WTC11 (cell line): Measurements from ENCODE around the gene NDUFAF8. TPM values are rescaled to one million over a fixed set of nuclear protein-coding genes. Genes with fewer than 3 reads are reported as not detected.

Source experiments
- ATAC-seq: fragments of 200-7000 bp; cut with Tn5 transposase; 2 replicates; pipeline ENCODE4 v1.10.0; 2021; ENCODE audit warnings: mild to moderate bottlenecking, moderate library complexity
- CTCF ChIA-PET: fragments of 300-600 bp; sonication (Branson Sonifier 250); formaldehyde crosslinking; loops from one replicate; lab custom pipeline; 2021; ENCODE audit warnings: antibody characterized with exemption; lab: Charles Lee
- POLR2A ChIA-PET: fragments of 350-600 bp; sonication (Branson Sonifier 250); formaldehyde crosslinking; loops from one replicate; lab custom pipeline; 2021; ENCODE audit warnings: antibody characterized with exemption; lab: Charles Lee
- DNase-seq: peaks from one replicate; pipeline ENCODE4 v3.0.0; 2021; ENCODE audit warnings: low spot score
- H3K27ac Mint-ChIP-seq: 2 replicates; pipeline ENCODE4 v1.8.0; 2021; ENCODE audit warnings: mixed read lengths
- H3K27me3 Mint-ChIP-seq: 2 replicates; pipeline ENCODE4 v1.8.0; 2021; ENCODE audit warnings: low read depth, mild to moderate bottlenecking, moderate library complexity, mixed read lengths
- H3K36me3 Mint-ChIP-seq: 2 replicates; pipeline ENCODE4 v1.8.0; 2021; ENCODE audit warnings: mixed read lengths
- H3K4me1 Mint-ChIP-seq: 2 replicates; pipeline ENCODE4 v1.8.0; 2022; ENCODE audit warnings: mixed read lengths
- H3K4me3 Mint-ChIP-seq: 2 replicates; pipeline ENCODE4 v1.8.0; 2021; ENCODE audit warnings: mild to moderate bottlenecking, moderate library complexity, mixed read lengths
- H3K9me3 Mint-ChIP-seq: 2 replicates; pipeline ENCODE4 v1.8.0; 2021; ENCODE audit warnings: mixed read lengths
- CREB1 ChIP-seq: sonication (generic); formaldehyde crosslinking; IDR thresholded peaks from 2 replicates; pipeline ENCODE4 v1.8.0; 2023; ENCODE audit warnings: mild to moderate bottlenecking, missing genetic modification reagents
- CREM ChIP-seq: sonication (generic); formaldehyde crosslinking; IDR thresholded peaks from 2 replicates; pipeline ENCODE4 v1.8.1; 2022; ENCODE audit warnings: mild to moderate bottlenecking, missing genetic modification reagents, moderate library complexity
- CTCF ChIP-seq: fragments of 200-600 bp; IDR thresholded peaks from 2 replicates; pipeline ENCODE4 v1.8.0; 2022; ENCODE audit warnings: antibody characterized with exemption
- FOXK1 ChIP-seq: sonication (generic); formaldehyde crosslinking; IDR thresholded peaks from 2 replicates; pipeline ENCODE4 v1.8.0; 2022; ENCODE audit warnings: mild to moderate bottlenecking, moderate library complexity, missing genetic modification reagents
- FOXP1 ChIP-seq: sonication (generic); formaldehyde crosslinking; IDR thresholded peaks from 2 replicates; pipeline ENCODE4 v1.8.0; 2022; ENCODE audit warnings: missing genetic modification reagents, mild to moderate bottlenecking, moderate library complexity, borderline replicate concordance
- GTF2I ChIP-seq: fragments of 250-450 bp; sonication (Bioruptor Pico); conservative IDR thresholded peaks from 2 replicates; pipeline ENCODE4 v1.4.0; 2021; ENCODE audit warnings: mild to moderate bottlenecking
- IRF1 ChIP-seq: sonication (generic); formaldehyde crosslinking; IDR thresholded peaks from 2 replicates; pipeline ENCODE4 v1.8.0; 2023; ENCODE audit warnings: missing genetic modification reagents
- MXD4 ChIP-seq: fragments of 250-450 bp; sonication (Bioruptor Pico); IDR thresholded peaks from 2 replicates; pipeline ENCODE4 v1.8.0; 2021; ENCODE audit warnings: mild to moderate bottlenecking, moderate library complexity, borderline replicate concordance
- SMAD4 ChIP-seq: sonication (generic); formaldehyde crosslinking; IDR thresholded peaks from 2 replicates; pipeline ENCODE4 v1.8.0; 2022; ENCODE audit warnings: mild to moderate bottlenecking, missing genetic modification reagents
- TEAD4 ChIP-seq: sonication (generic); formaldehyde crosslinking; IDR thresholded peaks from 2 replicates; pipeline ENCODE4 v1.8.0; 2022; ENCODE audit warnings: mild to moderate bottlenecking, missing genetic modification reagents
- ZNF219 ChIP-seq: sonication (generic); formaldehyde crosslinking; IDR thresholded peaks from 2 replicates; pipeline ENCODE4 v1.8.0; 2023; ENCODE audit warnings: missing genetic modification reagents, mild to moderate bottlenecking, borderline replicate concordance
- ZNF263 ChIP-seq: sonication (generic); formaldehyde crosslinking; IDR thresholded peaks from 2 replicates; pipeline ENCODE4 v1.8.1; 2022; ENCODE audit warnings: low read depth, mild to moderate bottlenecking, moderate library complexity, missing genetic modification reagents
- ZNF396 ChIP-seq: fragments of 250-450 bp; sonication (Bioruptor Pico); IDR thresholded peaks from 2 replicates; pipeline ENCODE4 v1.8.0; 2021; ENCODE audit warnings: mild to moderate bottlenecking, moderate library complexity, borderline replicate concordance
- total RNA-seq: library from RNA; stranded (reverse); gene quantifications from 3 replicates; pipeline ENCODE4 v1.2.3, GENCODE V29; 2021
- TF ChIP-seq, protein P1 (sequence below): sonication (generic); formaldehyde crosslinking; IDR thresholded peaks from 2 replicates; pipeline ENCODE4 v1.8.1; 2023; ENCODE audit warnings: mild to moderate bottlenecking, missing genetic modification reagents, borderline replicate concordance
- TF ChIP-seq, protein P2 (sequence below): sonication (generic); formaldehyde crosslinking; IDR thresholded peaks from 2 replicates; pipeline ENCODE4 v1.8.0; 2022; ENCODE audit warnings: missing genetic modification reagents
- TF ChIP-seq, protein P3 (sequence below): sonication (generic); formaldehyde crosslinking; conservative IDR thresholded peaks from 2 replicates; pipeline ENCODE4 v1.8.1; 2023; ENCODE audit warnings: mild to moderate bottlenecking, low read depth, missing genetic modification reagents, moderate library complexity
- TF ChIP-seq, protein P4 (sequence below): fragments of 250-450 bp; sonication (Bioruptor Pico); IDR thresholded peaks from 2 replicates; pipeline ENCODE4 v1.8.0; 2021; ENCODE audit warnings: mild to moderate bottlenecking

The NDUFAF8 gene
- total RNA-seq, 1 experiment from 2014 or later = 73.0 TPM

GRCh38 chr17:81228420-81228819 lies 10.7 kb upstream of the NDUFAF8 start (continued):
- TF ChIP-seq, protein P1, sequence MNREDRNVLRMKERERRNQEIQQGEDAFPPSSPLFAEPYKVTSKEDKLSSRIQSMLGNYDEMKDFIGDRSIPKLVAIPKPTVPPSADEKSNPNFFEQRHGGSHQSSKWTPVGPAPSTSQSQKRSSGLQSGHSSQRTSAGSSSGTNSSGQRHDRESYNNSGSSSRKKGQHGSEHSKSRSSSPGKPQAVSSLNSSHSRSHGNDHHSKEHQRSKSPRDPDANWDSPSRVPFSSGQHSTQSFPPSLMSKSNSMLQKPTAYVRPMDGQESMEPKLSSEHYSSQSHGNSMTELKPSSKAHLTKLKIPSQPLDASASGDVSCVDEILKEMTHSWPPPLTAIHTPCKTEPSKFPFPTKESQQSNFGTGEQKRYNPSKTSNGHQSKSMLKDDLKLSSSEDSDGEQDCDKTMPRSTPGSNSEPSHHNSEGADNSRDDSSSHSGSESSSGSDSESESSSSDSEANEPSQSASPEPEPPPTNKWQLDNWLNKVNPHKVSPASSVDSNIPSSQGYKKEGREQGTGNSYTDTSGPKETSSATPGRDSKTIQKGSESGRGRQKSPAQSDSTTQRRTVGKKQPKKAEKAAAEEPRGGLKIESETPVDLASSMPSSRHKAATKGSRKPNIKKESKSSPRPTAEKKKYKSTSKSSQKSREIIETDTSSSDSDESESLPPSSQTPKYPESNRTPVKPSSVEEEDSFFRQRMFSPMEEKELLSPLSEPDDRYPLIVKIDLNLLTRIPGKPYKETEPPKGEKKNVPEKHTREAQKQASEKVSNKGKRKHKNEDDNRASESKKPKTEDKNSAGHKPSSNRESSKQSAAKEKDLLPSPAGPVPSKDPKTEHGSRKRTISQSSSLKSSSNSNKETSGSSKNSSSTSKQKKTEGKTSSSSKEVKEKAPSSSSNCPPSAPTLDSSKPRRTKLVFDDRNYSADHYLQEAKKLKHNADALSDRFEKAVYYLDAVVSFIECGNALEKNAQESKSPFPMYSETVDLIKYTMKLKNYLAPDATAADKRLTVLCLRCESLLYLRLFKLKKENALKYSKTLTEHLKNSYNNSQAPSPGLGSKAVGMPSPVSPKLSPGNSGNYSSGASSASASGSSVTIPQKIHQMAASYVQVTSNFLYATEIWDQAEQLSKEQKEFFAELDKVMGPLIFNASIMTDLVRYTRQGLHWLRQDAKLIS (CRISPR knock-in tag) = no peak
- no peak for TF ChIP-seq ZNF219 (CRISPR knock-in tag)
- no peak for TF ChIP-seq FOXK1 (CRISPR knock-in tag)

GRCh38 chr17:81228834-81229665 lies 10.1 kb upstream of the NDUFAF8 start:
- TF ChIP-seq, protein P2, sequence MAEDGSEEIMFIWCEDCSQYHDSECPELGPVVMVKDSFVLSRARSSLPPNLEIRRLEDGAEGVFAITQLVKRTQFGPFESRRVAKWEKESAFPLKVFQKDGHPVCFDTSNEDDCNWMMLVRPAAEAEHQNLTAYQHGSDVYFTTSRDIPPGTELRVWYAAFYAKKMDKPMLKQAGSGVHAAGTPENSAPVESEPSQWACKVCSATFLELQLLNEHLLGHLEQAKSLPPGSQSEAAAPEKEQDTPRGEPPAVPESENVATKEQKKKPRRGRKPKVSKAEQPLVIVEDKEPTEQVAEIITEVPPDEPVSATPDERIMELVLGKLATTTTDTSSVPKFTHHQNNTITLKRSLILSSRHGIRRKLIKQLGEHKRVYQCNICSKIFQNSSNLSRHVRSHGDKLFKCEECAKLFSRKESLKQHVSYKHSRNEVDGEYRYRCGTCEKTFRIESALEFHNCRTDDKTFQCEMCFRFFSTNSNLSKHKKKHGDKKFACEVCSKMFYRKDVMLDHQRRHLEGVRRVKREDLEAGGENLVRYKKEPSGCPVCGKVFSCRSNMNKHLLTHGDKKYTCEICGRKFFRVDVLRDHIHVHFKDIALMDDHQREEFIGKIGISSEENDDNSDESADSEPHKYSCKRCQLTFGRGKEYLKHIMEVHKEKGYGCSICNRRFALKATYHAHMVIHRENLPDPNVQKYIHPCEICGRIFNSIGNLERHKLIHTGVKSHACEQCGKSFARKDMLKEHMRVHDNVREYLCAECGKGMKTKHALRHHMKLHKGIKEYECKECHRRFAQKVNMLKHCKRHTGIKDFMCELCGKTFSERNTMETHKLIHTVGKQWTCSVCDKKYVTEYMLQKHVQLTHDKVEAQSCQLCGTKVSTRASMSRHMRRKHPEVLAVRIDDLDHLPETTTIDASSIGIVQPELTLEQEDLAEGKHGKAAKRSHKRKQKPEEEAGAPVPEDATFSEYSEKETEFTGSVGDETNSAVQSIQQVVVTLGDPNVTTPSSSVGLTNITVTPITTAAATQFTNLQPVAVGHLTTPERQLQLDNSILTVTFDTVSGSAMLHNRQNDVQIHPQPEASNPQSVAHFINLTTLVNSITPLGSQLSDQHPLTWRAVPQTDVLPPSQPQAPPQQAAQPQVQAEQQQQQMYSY = no peak
- TF ChIP-seq ZNF263 (CRISPR knock-in tag) (no peak), ZNF219 (CRISPR knock-in tag) (no peak), CTCF (no peak), ZNF396 (no peak), FOXP1 (CRISPR knock-in tag) (no peak), SMAD4 (no peak), GTF2I (no peak), MXD4 (CRISPR knock-in tag) (no peak), TEAD4 (CRISPR knock-in tag) (no peak), CREM (CRISPR knock-in tag) (no peak), IRF1 (CRISPR knock-in tag) (no peak), CREB1 (CRISPR knock-in tag) (no peak)
- TF ChIP-seq, protein P3, sequence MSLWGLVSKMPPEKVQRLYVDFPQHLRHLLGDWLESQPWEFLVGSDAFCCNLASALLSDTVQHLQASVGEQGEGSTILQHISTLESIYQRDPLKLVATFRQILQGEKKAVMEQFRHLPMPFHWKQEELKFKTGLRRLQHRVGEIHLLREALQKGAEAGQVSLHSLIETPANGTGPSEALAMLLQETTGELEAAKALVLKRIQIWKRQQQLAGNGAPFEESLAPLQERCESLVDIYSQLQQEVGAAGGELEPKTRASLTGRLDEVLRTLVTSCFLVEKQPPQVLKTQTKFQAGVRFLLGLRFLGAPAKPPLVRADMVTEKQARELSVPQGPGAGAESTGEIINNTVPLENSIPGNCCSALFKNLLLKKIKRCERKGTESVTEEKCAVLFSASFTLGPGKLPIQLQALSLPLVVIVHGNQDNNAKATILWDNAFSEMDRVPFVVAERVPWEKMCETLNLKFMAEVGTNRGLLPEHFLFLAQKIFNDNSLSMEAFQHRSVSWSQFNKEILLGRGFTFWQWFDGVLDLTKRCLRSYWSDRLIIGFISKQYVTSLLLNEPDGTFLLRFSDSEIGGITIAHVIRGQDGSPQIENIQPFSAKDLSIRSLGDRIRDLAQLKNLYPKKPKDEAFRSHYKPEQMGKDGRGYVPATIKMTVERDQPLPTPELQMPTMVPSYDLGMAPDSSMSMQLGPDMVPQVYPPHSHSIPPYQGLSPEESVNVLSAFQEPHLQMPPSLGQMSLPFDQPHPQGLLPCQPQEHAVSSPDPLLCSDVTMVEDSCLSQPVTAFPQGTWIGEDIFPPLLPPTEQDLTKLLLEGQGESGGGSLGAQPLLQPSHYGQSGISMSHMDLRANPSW (CRISPR knock-in tag) = no peak
- TF ChIP-seq, protein P4, sequence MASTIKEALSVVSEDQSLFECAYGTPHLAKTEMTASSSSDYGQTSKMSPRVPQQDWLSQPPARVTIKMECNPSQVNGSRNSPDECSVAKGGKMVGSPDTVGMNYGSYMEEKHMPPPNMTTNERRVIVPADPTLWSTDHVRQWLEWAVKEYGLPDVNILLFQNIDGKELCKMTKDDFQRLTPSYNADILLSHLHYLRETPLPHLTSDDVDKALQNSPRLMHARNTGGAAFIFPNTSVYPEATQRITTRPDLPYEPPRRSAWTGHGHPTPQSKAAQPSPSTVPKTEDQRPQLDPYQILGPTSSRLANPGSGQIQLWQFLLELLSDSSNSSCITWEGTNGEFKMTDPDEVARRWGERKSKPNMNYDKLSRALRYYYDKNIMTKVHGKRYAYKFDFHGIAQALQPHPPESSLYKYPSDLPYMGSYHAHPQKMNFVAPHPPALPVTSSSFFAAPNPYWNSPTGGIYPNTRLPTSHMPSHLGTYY (CRISPR knock-in tag) = no peak
- TF ChIP-seq, all 79 proteins: peak for 0
- peaks cover 16% of the 10 kb centered on the region for H3K27me3 Mint-ChIP-seq
- H3K27ac Mint-ChIP-seq = no peak overlapping the region
- no peak for DNase-seq
- H3K36me3 Mint-ChIP-seq = peaks cover 14% of the 10 kb centered on the region
- no peak for ATAC-seq
- ChIA-PET POLR2A (no interaction called here), CTCF (interaction anchor here (1.0 to 1.1 kb wide), 4 partner anchors 10 to 107 kb away, joined by 3 to 7 read pairs (median 4); partner anchors contain the start of gene NDUFAF8)
- H3K4me3 Mint-ChIP-seq = no peak overlapping the region
- peaks cover under 1% of the 10 kb centered on the region; the same call in 1 of the 2 replicates for H3K4me1 Mint-ChIP-seq
- H3K9me3 Mint-ChIP-seq = no peaks in the 10 kb centered on the region
